G401 (cell line): ENCODE results near the gene MYBL2. TPM values are rescaled to one million over a fixed set of nuclear protein-coding genes. Genes with fewer than 3 reads are reported as not detected.
"Not testable (repeated sequence)": the region's sequence is repeated elsewhere in the genome, so short reads cannot be mapped to it uniquely, and the experiment has no call there.

Experiments used
- DNase-seq: peaks from one replicate; pipeline ENCODE4 v3.0.0-alpha.2; 2015; ENCODE audit warnings: low spot score
- in situ Hi-C: cut with HindIII; loops from 2 replicates; pipeline ENCODE4 v1.10.0; 2016; ENCODE audit warnings: low sequenced_read_pairs, mixed read lengths
- total RNA-seq: library from RNA; depleted of rRNA; stranded (reverse); fragments of >200 nt; shearing (Covaris generic); gene quantifications from 2 replicates; pipeline ENCODE4 v1.2.3, GENCODE V29; 2014; rRNA removed

MYBL2 gene
- 28.0 and 36.1 TPM in 2 replicates for total RNA-seq

- peak; percentile 17 for DNase-seq
- in situ Hi-C loops, result no loop called here
Observed at GRCh38 chr20:43666376-43667328, at the start of gene MYBL2. MYBL2 (plus strand) TSS chr20:43667114; CDS start chr20:43667284, 170 bp downstream.

GRCh38 chr20:43631598-43631997, 35.3 kb upstream of the MYBL2 start:
- in situ Hi-C loops, result no loop called here
- no peak for DNase-seq

DNA sequence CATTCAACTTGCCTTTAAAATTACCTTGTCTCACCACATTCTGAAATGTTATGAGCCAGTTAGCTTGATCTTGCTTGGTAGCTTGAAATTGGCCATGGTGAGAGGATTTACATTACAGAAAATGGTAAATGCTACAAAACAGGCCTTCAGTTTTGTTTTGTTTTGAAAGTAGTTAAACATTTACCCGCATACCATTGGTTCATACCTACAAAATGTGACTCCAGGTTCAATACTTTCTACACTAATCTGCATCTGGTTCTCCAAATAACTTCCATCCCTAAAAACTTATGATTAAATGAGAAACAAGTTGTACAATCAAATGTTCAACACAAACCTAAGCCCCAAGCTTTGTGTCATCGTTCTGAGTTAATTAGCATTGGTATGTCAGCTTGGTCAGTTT, 30.5 kb upstream of the MYBL2 start:
- in situ Hi-C loops, result no loop called here
- no peak for DNase-seq

- in situ Hi-C loops, result no loop called here
- DNase-seq, result no peak
Observed at GRCh38 chr20:43642548-43642947, 24.4 kb upstream of the MYBL2 start.

GRCh38 chr20:43650997-43651525, 15.9 kb upstream of the MYBL2 start:
- in situ Hi-C loops, result no loop called here

DNA sequence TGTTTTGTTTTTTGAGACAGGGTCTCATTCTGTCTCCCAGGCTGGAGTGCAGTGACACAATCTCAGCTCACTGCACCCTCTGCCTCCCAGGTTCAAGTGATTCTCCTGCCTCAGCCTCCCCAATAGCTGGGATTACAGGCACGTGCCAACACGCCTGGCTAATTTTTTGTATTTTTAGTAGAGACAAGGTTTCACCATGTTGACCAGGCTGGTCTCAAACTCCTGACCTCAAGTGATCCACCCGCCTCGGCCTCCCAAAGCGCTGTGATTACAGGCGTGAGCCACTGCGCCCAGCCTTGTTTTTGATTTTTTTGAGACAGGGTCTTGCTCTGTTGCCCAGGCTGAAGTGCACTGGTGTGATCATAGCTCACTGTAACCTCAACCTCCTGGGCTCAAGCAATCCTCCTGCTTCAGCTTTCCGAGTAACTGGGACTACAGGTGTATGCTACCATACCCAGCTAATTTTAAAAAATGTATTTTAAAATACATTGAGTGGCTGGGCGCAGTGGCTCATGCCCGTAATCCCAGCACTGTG, 15.2 kb upstream of the MYBL2 start:
- in situ Hi-C loops, DNase-seq: not testable (repeated sequence)

More at GRCh38 chr20:43650997-43651525, 15.9 kb upstream of the MYBL2 start:
- no peak for DNase-seq

DNA sequence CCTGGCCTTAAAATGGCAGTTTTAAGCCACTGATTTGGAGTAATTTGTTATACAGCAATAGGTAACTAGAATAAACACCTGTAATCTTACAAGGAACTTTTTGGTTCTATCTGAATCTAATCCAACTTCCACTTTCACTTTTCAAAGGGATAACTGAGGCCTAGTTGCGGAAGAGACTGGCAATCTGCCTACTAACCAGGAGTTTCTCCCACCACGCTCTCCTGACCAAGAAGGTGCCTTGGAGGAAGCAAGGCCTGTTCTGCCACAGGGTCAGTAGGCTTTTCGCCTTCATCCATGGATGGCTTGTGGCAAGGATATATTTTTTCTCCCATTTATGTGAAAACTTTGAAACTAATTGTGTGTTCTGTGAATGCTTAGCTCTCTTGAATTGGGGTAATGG, 12.9 kb upstream of the MYBL2 start:
- DNase-seq, result no peak
- in situ Hi-C loops, result no loop called here

DNA sequence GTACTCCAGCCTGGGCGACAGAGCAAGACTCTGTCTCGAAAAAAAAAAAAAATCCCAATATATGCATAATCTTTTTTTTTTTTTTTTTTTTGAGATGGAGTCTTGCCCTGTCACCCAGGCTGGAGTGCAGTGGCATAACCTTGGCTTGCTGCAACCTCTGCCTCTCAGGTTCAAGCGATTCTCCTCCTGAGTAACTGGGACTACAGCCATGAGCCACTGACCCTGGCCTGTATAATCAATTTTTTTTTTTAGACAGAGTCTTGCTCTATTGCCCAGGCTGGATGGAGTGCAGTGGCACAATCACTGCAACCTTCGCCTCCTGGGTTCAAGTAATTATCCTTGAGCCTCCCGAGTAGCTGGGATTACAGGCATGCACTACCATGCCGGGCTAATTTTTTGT, 11.7 kb upstream of the MYBL2 start:
- in situ Hi-C loops, result not testable (repeated sequence)

DNA sequence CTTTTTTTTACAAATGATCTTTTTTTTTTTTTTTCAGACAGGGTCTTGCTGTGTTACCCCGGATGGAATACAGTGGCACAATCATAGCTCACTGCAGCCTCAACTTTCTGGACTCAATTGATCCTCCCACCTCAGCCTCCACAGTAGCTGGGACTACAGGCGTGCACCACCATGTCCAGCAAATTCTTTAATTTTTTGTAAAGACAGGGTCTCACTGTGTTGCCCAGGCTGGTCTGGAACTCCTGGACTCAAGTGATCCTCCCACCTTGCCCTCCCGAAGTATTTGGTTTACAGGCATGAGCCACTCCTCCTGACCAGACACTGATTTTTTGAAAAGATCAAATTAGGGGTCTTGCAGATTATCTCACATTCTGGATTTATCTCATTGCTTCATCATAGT, 11.0 kb upstream of the MYBL2 start:
- in situ Hi-C loops, result no loop called here
- no peak for DNase-seq

More for the DNA sequence above, 11.7 kb upstream of the MYBL2 start:
- not testable (repeated sequence) for DNase-seq

GRCh38 chr20:43658069-43658722, 8.7 kb upstream of the MYBL2 start:
- in situ Hi-C loops, result no loop called here
- DNase-seq, result no peak

DNA sequence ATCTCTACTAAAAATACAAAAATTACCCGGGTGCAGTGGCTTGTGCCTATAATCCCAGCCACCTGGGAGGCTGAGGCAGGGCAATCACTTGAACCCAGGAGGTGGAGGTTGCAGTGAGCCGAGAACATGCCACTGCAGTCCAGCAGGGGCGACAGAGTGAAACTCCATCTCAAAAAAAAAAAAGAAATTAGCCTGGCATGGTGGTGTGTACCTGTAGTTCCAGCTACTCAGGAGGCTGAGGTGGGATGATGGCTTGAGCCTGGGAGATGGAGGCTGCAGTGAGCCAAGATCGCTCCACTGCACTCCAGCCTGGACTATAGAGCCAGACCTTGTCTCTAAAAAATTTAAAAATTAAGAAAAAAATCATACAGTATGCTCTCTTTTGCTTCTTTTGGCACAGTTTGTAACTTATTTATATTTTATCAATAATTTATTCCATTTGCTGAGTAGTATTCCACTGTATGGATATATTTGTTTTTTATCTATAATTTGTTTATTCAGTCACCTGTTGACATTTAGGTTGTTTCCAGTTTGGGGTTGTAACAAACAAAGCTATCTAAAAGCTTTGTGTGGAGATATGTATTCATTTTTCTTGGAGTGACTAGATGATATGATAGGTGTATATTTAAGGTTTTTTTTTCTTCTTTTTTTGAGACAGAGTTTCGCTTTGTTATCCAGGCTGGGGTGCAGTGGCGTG, 8.0 kb upstream of the MYBL2 start:
- in situ Hi-C loops, result no loop called here
- no peak for DNase-seq

- no peak for DNase-seq
- in situ Hi-C loops, result no loop called here
Observed at GRCh38 chr20:43662943-43663655, 3.8 kb upstream of the MYBL2 start.

DNA sequence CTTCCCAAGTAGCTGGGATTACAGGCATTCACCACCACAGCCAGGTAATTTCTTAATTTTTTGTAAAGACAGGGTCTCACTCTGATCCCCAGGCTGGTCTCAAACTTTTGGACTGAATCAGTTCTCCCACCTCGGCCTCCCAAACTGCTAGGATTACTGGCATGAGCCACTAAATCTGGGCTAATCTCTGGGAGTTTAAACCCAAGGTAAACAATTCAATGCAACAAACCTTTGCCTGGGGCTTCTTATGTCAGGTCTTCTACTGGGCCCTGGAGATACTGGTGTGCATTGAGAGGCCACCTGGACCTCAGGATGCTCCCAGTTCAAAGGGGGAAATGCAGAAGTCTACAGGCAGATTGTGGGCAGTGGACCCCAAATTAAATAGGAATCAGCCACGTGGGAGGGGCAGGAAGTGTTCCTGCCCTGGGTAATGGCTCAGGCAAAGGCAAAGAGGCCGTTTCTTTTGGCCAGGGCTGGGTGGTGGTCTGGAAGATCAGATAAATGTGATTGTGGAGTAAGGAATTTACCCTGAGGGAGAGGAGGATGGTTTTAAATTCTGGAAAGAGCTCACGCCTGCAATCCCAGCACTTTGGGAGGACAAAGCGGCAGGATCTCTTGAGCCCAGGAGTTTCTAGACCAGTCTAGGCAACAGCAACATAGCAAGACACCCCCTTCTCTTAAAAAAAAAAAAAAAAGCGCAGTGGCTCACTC, 1.3 kb upstream of the MYBL2 start:
- in situ Hi-C loops, result no loop called here
- no peak for DNase-seq

GRCh38 chr20:43667341-43668132, 623 bp downstream of the MYBL2 start:
- in situ Hi-C loops, result no loop called here
- no peak for DNase-seq

GRCh38 chr20:43669332-43669731, 2.4 kb downstream of the MYBL2 start:
- no peak for DNase-seq
- in situ Hi-C loops, result no loop called here

- in situ Hi-C loops, result no loop called here
- no peak for DNase-seq
Observed at GRCh38 chr20:43670423-43670822, 3.5 kb downstream of the MYBL2 start.

DNA sequence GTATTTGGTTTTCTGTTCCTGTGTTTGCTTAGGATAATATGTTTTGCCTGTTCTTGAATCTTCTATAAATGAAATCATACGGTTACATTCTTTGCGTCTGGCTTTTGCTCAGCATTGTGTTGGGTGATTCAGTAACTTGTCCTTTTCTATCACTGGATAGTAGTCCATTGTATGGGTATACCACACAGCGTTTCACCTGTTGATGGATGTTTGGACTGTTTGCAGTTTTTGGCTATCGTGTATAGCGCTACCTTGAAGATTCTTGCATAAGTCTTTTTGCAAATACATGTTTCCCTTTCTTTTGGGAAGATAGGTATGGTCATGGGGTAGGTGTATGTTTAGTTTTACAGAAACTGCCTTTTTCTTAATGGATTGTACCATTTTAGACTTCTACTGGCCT, 9.5 kb downstream of the MYBL2 start:
- in situ Hi-C loops, result no loop called here
- DNase-seq, result no peak
